ENCODE measurements around the gene ZNF410. TPM values are rescaled to one million over a fixed set of nuclear protein-coding genes. Genes with fewer than 3 reads are reported as not detected.

ZNF410 gene
- total and polyA plus RNA-seq, 2 of the 8 experiments (the other 6 are each of a cell fraction or from before 2014, with no cell fraction given) = 11.2 to 18.9 TPM

DNA sequence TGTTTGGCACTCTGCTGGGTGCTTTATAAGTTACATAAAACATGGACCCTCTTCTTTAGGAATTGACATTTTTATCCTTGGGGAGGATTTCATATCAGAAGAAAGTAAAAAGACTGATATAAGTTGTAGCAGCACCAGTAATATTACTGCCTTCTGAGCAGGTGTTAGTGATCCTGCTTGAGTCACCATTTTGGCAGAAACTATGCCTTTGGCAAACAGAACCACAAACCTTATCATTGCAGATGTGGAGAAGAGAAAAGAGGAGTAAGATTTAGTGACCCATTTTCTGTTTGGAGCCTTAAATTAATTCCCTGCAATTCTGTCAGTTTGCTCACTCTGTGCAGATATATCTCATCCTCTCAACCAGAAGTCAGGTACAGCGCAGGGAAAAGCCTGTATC, 23.0 kb downstream of the ZNF410 start:
- DNase-seq (ENCODE audit: low read depth in 1 of 2, low spot score in 2 of 2) = no peak

More for the DNA sequence above, 23.0 kb downstream of the ZNF410 start:
- Histone ChIP-seq H4K8ac (ENCODE audit: extremely low read depth, insufficient read depth, low read length) (no peak overlapping the region), H2AFZ (ENCODE audit: low read length) (no peak overlapping the region), H2BK12ac (ENCODE audit: low read depth, low read length) (no peak overlapping the region), H3K4me2 (ENCODE audit: insufficient read depth in 1 of 2, low read depth in 2 of 2, low read length in 2 of 2) (no peak overlapping the region), H2BK15ac (ENCODE audit: low read length) (no peak overlapping the region), H3K4me3 (ENCODE audit: extremely low read depth in 1 of 4, insufficient read depth in 2 of 4, low read depth in 3 of 4, low read length in 4 of 4) (no peak overlapping the region), H3K27ac (ENCODE audit: low read depth, low read length) (no peak overlapping the region), H3K27me3 (replicated peaks in 1 of 4; ENCODE audit: control insufficient read depth in 3 of 4, extremely low read depth in 1 of 4, insufficient read depth in 3 of 4, low read length in 3 of 4) (no peaks in the 10 kb centered on the region), H4K5ac (ENCODE audit: insufficient read length, low read depth, low read length) (no peak overlapping the region), H3K9ac (replicated peaks in 1 of 4; ENCODE audit: extremely low read depth in 1 of 4, low read depth in 3 of 4, low read length in 3 of 4) (no peak overlapping the region), H3K4ac (replicated peaks; ENCODE audit: insufficient read length, low read depth, low read length) (no peak overlapping the region), H3K23ac (ENCODE audit: insufficient read length) (no peak overlapping the region), H3K23me2 (ENCODE audit: low read depth, low read length) (no peaks in the 10 kb centered on the region), H3K14ac (ENCODE audit: insufficient read length) (no peak overlapping the region), H3K79me2 (ENCODE audit: control insufficient read depth in 1 of 2, insufficient read depth in 2 of 2, low read length in 2 of 2) (no peaks in the 10 kb centered on the region), H3K18ac (ENCODE audit: extremely low read depth, low read length) (no peak overlapping the region), H2BK120ac (replicated peaks; ENCODE audit: low read depth, low read length) (no peak overlapping the region), H3K79me1 (ENCODE audit: low read depth, low read length) (no peaks in the 10 kb centered on the region), H3K36me3 (ENCODE audit: control insufficient read depth in 2 of 4, insufficient read depth in 4 of 4, low read length in 3 of 4) (peaks cover 3 to 56% (median 34%) of the 10 kb centered on the region in 4 experiments; a peak in 7 of 8 replicates), H2AK5ac (ENCODE audit: low read depth, low read length) (no peak overlapping the region), H3K4me1 (replicated peaks in 1 of 4; ENCODE audit: control insufficient read depth in 3 of 4, insufficient read depth in 4 of 4, low read length in 3 of 4) (no peaks in the 10 kb centered on the region), H2BK20ac (ENCODE audit: low read length) (no peak overlapping the region), H4K20me1 (replicated peaks in 1 of 2; ENCODE audit: control insufficient read depth in 1 of 2, insufficient read depth in 2 of 2, low read length in 2 of 2) (no peaks in the 10 kb centered on the region), H2BK5ac (ENCODE audit: low read depth, low read length) (no peak overlapping the region), H3K9me3 (ENCODE audit: insufficient read depth in 2 of 2, low read depth in 1 of 2, low read length in 1 of 2) (no peaks in the 10 kb centered on the region; a peak in 1 of 4 replicates), H3K56ac (replicated peaks; ENCODE audit: insufficient read length, low read depth, low read length) (no peak overlapping the region), H4K91ac (replicated peaks; ENCODE audit: insufficient read length, low read length) (no peak overlapping the region)
- no peak for TF ChIP-seq EZH2 (IDR thresholded peaks at IDR 0.05; ENCODE audit: low read depth, low read length, severe bottlenecking)
- CTCF ChIA-PET (ENCODE audit: partially characterized antibody) = no interaction called here
- no peak for FAIRE-seq
- POLR2A ChIA-PET (ENCODE audit: partially characterized antibody) = no interaction called here
- 83% methylated on average over 1 of the region's 1 CpG; no CpG with 5 or more reads in 1 of the 2 experiments for WGBS, 2 experiments (ENCODE audit: extremely low coverage in 1 of 2, insufficient coverage in 1 of 2, insufficient read length in 1 of 2, insufficient replicate concordance in 2 of 2, low coverage in 1 of 2, low lambda C conversion rate in 2 of 2, missing lambda C conversion rate in 1 of 2)

All from H1 (cell line).